ENCODE measurements around the gene ADAMTS2.

Gene ADAMTS2

GRCh38 chr5:179221877-179222220, 123.4 kb downstream of the ADAMTS2 start:
- Histone ChIP-seq H3K79me1 (ENCODE audit: low read length) (peaks cover 1% of the 10 kb centered on the region), H3K4me3 (ENCODE audit: low read depth, low read length) (no peak overlapping the region), H3K14ac (ENCODE audit: low read length) (no peak overlapping the region), H4K12ac (ENCODE audit: low read depth, low read length) (no peak overlapping the region), H3K4me2 (ENCODE audit: low read length) (no peak overlapping the region), H3K4me1 (ENCODE audit: control insufficient read depth in 1 of 2, insufficient read depth in 2 of 2, low read length in 2 of 2) (peaks cover 6 to 10% of the 10 kb centered on the region in 2 experiments), H4K91ac (ENCODE audit: low read depth, low read length) (no peak overlapping the region), H3K79me2 (ENCODE audit: control insufficient read depth, insufficient read depth, low read length, poor library complexity) (no peaks in the 10 kb centered on the region), H3K23ac (ENCODE audit: low read length) (no peak overlapping the region), H3K4ac (ENCODE audit: low read depth, low read length) (no peak overlapping the region), H2BK5ac (ENCODE audit: low read depth, low read length, poor library complexity) (no peak overlapping the region), H2AFZ (ENCODE audit: insufficient read depth, low read length, poor library complexity) (no peak overlapping the region), H2BK120ac (ENCODE audit: insufficient read depth, low read length, poor library complexity) (no peak overlapping the region), H3K9me3 (ENCODE audit: insufficient read depth, low read depth, low read length) (peaks cover 22% of the 10 kb centered on the region), H2AK5ac (ENCODE audit: low read length) (no peak overlapping the region), H4K8ac (ENCODE audit: low read depth, low read length) (no peak overlapping the region), H3K9ac (ENCODE audit: low read length) (no peak overlapping the region), H3K27ac (ENCODE audit: low read depth, low read length) (no peak overlapping the region), H2BK12ac (ENCODE audit: low read length) (no peak overlapping the region), H3K18ac (ENCODE audit: low read length) (no peak overlapping the region), H3K36me3 (ENCODE audit: control insufficient read depth in 1 of 2, insufficient read depth in 2 of 2, low read length in 2 of 2) (peaks cover 4 to 13% of the 10 kb centered on the region in 2 experiments), H3K27me3 (ENCODE audit: insufficient read depth, low read length) (no peaks in the 10 kb centered on the region)
- no peak for DNase-seq
- no CpG with 5 or more reads among the region's 6 CpGs for WGBS (ENCODE audit: extremely low coverage, insufficient coverage, insufficient read length)

GRCh38 chr5:179221196-179221876, 123.9 kb downstream of the ADAMTS2 start:
- H2BK120ac ChIP-seq (ENCODE audit: insufficient read depth, low read length, poor library complexity): no peak overlapping the region
- H3K27ac ChIP-seq (ENCODE audit: low read depth, low read length): no peak overlapping the region
- H3K79me2 ChIP-seq (ENCODE audit: control insufficient read depth, insufficient read depth, low read length, poor library complexity): no peaks in the 10 kb centered on the region
- no peaks in the 10 kb centered on the region for H3K27me3 ChIP-seq (ENCODE audit: insufficient read depth, low read length)
- H3K79me1 ChIP-seq (ENCODE audit: low read length): peaks cover 2% of the 10 kb centered on the region
- no peak overlapping the region for H3K9ac ChIP-seq (ENCODE audit: low read length)
- no peak overlapping the region for H3K4me2 ChIP-seq (ENCODE audit: low read length)
- peaks cover 4 to 13% of the 10 kb centered on the region in 2 experiments for H3K36me3 ChIP-seq (ENCODE audit: control insufficient read depth in 1 of 2, insufficient read depth in 2 of 2, low read length in 2 of 2)
- H3K9me3 ChIP-seq (ENCODE audit: insufficient read depth, low read depth, low read length): peaks cover 22% of the 10 kb centered on the region
- no peak overlapping the region for H4K91ac ChIP-seq (ENCODE audit: low read depth, low read length)
- H3K18ac ChIP-seq (ENCODE audit: low read length): no peak overlapping the region
- no peak overlapping the region for H4K12ac ChIP-seq (ENCODE audit: low read depth, low read length)
- H2BK5ac ChIP-seq (ENCODE audit: low read depth, low read length, poor library complexity): no peak overlapping the region
- H3K4me1 ChIP-seq (ENCODE audit: control insufficient read depth in 1 of 2, insufficient read depth in 2 of 2, low read length in 2 of 2): peaks cover 7 to 12% of the 10 kb centered on the region in 2 experiments
- H3K14ac ChIP-seq (ENCODE audit: low read length): no peak overlapping the region
- no peak overlapping the region for H4K8ac ChIP-seq (ENCODE audit: low read depth, low read length)
- no peak overlapping the region for H2AFZ ChIP-seq (ENCODE audit: insufficient read depth, low read length, poor library complexity)
- no peak for DNase-seq
- H2BK12ac ChIP-seq (ENCODE audit: low read length): no peak overlapping the region
- H3K4ac ChIP-seq (ENCODE audit: low read depth, low read length): no peak overlapping the region
- H2AK5ac ChIP-seq (ENCODE audit: low read length): no peak overlapping the region
- H3K23ac ChIP-seq (ENCODE audit: low read length): no peak overlapping the region
- no peak overlapping the region for H3K4me3 ChIP-seq (ENCODE audit: low read depth, low read length)
- WGBS (ENCODE audit: extremely low coverage, insufficient coverage, insufficient read length): no CpG with 5 or more reads among the region's 14 CpGs

GRCh38 chr5:179220716-179221115, 124.5 kb downstream of the ADAMTS2 start:
- no CpG with 5 or more reads among the region's 8 CpGs for WGBS (ENCODE audit: extremely low coverage, insufficient coverage, insufficient read length)
- Histone ChIP-seq H4K12ac (ENCODE audit: low read depth, low read length) (no peak overlapping the region), H3K27ac (ENCODE audit: low read depth, low read length) (no peak overlapping the region), H3K79me1 (ENCODE audit: low read length) (peaks cover 2% of the 10 kb centered on the region), H3K79me2 (ENCODE audit: control insufficient read depth, insufficient read depth, low read length, poor library complexity) (no peaks in the 10 kb centered on the region), H2AK5ac (ENCODE audit: low read length) (no peak overlapping the region), H3K9ac (ENCODE audit: low read length) (no peak overlapping the region), H3K36me3 (ENCODE audit: control insufficient read depth in 1 of 2, insufficient read depth in 2 of 2, low read length in 2 of 2) (peaks cover 4 to 13% of the 10 kb centered on the region in 2 experiments), H4K8ac (ENCODE audit: low read depth, low read length) (no peak overlapping the region), H3K18ac (ENCODE audit: low read length) (no peak overlapping the region), H3K14ac (ENCODE audit: low read length) (no peak overlapping the region), H3K4ac (ENCODE audit: low read depth, low read length) (no peak overlapping the region), H3K4me2 (ENCODE audit: low read length) (no peak overlapping the region), H3K4me3 (ENCODE audit: low read depth, low read length) (no peak overlapping the region), H2BK120ac (ENCODE audit: insufficient read depth, low read length, poor library complexity) (no peak overlapping the region), H3K27me3 (ENCODE audit: insufficient read depth, low read length) (no peaks in the 10 kb centered on the region), H2AFZ (ENCODE audit: insufficient read depth, low read length, poor library complexity) (no peak overlapping the region), H4K91ac (ENCODE audit: low read depth, low read length) (no peak overlapping the region), H3K9me3 (ENCODE audit: insufficient read depth, low read depth, low read length) (peaks cover 22% of the 10 kb centered on the region), H3K23ac (ENCODE audit: low read length) (no peak overlapping the region), H2BK12ac (ENCODE audit: low read length) (no peak overlapping the region), H3K4me1 (ENCODE audit: control insufficient read depth in 1 of 2, insufficient read depth in 2 of 2, low read length in 2 of 2) (peaks cover 7 to 12% of the 10 kb centered on the region in 2 experiments), H2BK5ac (ENCODE audit: low read depth, low read length, poor library complexity) (no peak overlapping the region)
- no peak for DNase-seq

GRCh38 chr5:179219661-179220620, 125.3 kb downstream of the ADAMTS2 start:
- Histone ChIP-seq H3K36me3 (ENCODE audit: control insufficient read depth in 1 of 2, insufficient read depth in 2 of 2, low read length in 2 of 2) (peaks cover 4 to 12% of the 10 kb centered on the region in 2 experiments), H3K9ac (ENCODE audit: low read length) (no peak overlapping the region), H3K4me1 (ENCODE audit: control insufficient read depth in 1 of 2, insufficient read depth in 2 of 2, low read length in 2 of 2) (peaks cover 7 to 12% of the 10 kb centered on the region in 2 experiments), H4K91ac (ENCODE audit: low read depth, low read length) (no peak overlapping the region), H2BK120ac (ENCODE audit: insufficient read depth, low read length, poor library complexity) (no peak overlapping the region), H3K27me3 (ENCODE audit: insufficient read depth, low read length) (no peaks in the 10 kb centered on the region), H2BK12ac (ENCODE audit: low read length) (no peak overlapping the region), H2AFZ (ENCODE audit: insufficient read depth, low read length, poor library complexity) (no peak overlapping the region), H2BK5ac (ENCODE audit: low read depth, low read length, poor library complexity) (no peak overlapping the region), H3K18ac (ENCODE audit: low read length) (no peak overlapping the region), H3K79me2 (ENCODE audit: control insufficient read depth, insufficient read depth, low read length, poor library complexity) (no peaks in the 10 kb centered on the region), H2AK5ac (ENCODE audit: low read length) (no peak overlapping the region), H3K14ac (ENCODE audit: low read length) (no peak overlapping the region), H3K23ac (ENCODE audit: low read length) (no peak overlapping the region), H3K9me3 (ENCODE audit: insufficient read depth, low read depth, low read length) (peaks cover 17% of the 10 kb centered on the region), H3K79me1 (ENCODE audit: low read length) (peaks cover 2% of the 10 kb centered on the region), H3K4ac (ENCODE audit: low read depth, low read length) (no peak overlapping the region), H4K8ac (ENCODE audit: low read depth, low read length) (no peak overlapping the region), H4K12ac (ENCODE audit: low read depth, low read length) (no peak overlapping the region), H3K4me2 (ENCODE audit: low read length) (no peak overlapping the region), H3K27ac (ENCODE audit: low read depth, low read length) (no peak overlapping the region), H3K4me3 (ENCODE audit: low read depth, low read length) (no peak overlapping the region)
- WGBS (ENCODE audit: extremely low coverage, insufficient coverage, insufficient read length): no CpG with 5 or more reads among the region's 30 CpGs
- DNase-seq: no peak
